ENCODE data around the gene CIDEA.

- TF ChIP-seq POLR2AphosphoS5 (IDR thresholded peaks at IDR 0.05; ENCODE audit: low read depth, low read length) (no peak), POLR2A (IDR thresholded peaks at IDR 0.05; ENCODE audit: low read depth, low read length) (no peak)
These were observed 7.0 kb upstream of the CIDEA start for GRCh38 chr18:12246849-12247808.

All from GM12891 (cell line).